Astrocyte (in vitro differentiated cells and primary cell): ENCODE results near the gene HNRNPDL. TPM values are rescaled to one million over a fixed set of nuclear protein-coding genes. Genes with fewer than 3 reads are reported as not detected.

Source experiments
- DNase-seq: peaks from one replicate; pipeline ENCODE4 v3.0.0-alpha.2; 2010; ENCODE audit warnings: low read depth
- FAIRE-seq: peaks from 2 replicates; lab custom pipeline; 2011; peaks lifted over from hg19 to GRCh38; lab: Jason Lieb, UNC
- H2AFZ ChIP-seq: 2 replicates; pipeline ENCODE4 v1.6.0; 2012; ENCODE audit warnings: low read depth, low read length, inconsistent platforms
- H3K27ac ChIP-seq: 2 replicates; pipeline ENCODE4 v1.5.1; 2011; ENCODE audit warnings: low read depth, low read length, inconsistent platforms
- H3K27me3 ChIP-seq: 2 replicates; pipeline ENCODE4 v1.6.0; 2011; ENCODE audit warnings: low read length, inconsistent platforms; ENCODE audit not compliant: insufficient read depth
- H3K36me3 ChIP-seq: 2 replicates; pipeline ENCODE4 v1.5.1; 2011; ENCODE audit warnings: low read length, inconsistent platforms; ENCODE audit not compliant: insufficient read depth
- H3K4me1 ChIP-seq: 2 replicates; pipeline ENCODE4 v1.5.1; 2011; ENCODE audit warnings: low read length, inconsistent platforms; ENCODE audit not compliant: insufficient read depth
- H3K4me2 ChIP-seq: 2 replicates; pipeline ENCODE4 v1.6.0; 2012; ENCODE audit warnings: low read length, inconsistent platforms
- H3K4me3 ChIP-seq: 2 replicates; pipeline ENCODE4 v1.5.1; 2011; ENCODE audit warnings: low read depth, mild to moderate bottlenecking, low read length, inconsistent platforms; ENCODE audit not compliant: insufficient read depth
- H3K79me2 ChIP-seq: 2 replicates; pipeline ENCODE4 v1.6.0; 2012; ENCODE audit warnings: mild to moderate bottlenecking, low read length, inconsistent platforms; ENCODE audit not compliant: insufficient read depth
- H3K9ac ChIP-seq: 2 replicates; pipeline ENCODE4 v1.6.0; 2012; ENCODE audit warnings: mild to moderate bottlenecking, low read length, inconsistent platforms
- H3K9me3 ChIP-seq: 2 replicates; pipeline ENCODE4 v1.5.1; 2012; ENCODE audit warnings: low read depth, mild to moderate bottlenecking, low read length, inconsistent platforms; ENCODE audit not compliant: insufficient read depth
- H4K20me1 ChIP-seq: 2 replicates; pipeline ENCODE4 v1.6.0; 2012; ENCODE audit warnings: low read length, inconsistent platforms; ENCODE audit not compliant: insufficient read depth
- H3K27ac Mint-ChIP-seq: one replicate; pipeline ENCODE4 v1.8.0; 2021; ENCODE audit warnings: mild to moderate bottlenecking, mixed read lengths; ENCODE audit not compliant: unreplicated experiment
- H3K27me3 Mint-ChIP-seq: one replicate; pipeline ENCODE4 v1.8.0; 2021; ENCODE audit warnings: low read depth, mixed read lengths; ENCODE audit not compliant: unreplicated experiment
- H3K36me3 Mint-ChIP-seq: one replicate; pipeline ENCODE4 v1.8.0; 2021; ENCODE audit warnings: low read depth, mixed read lengths; ENCODE audit not compliant: unreplicated experiment
- H3K4me1 Mint-ChIP-seq: one replicate; pipeline ENCODE4 v1.8.0; 2021; ENCODE audit warnings: low read depth, mixed read lengths; ENCODE audit not compliant: unreplicated experiment
- H3K4me3 Mint-ChIP-seq: one replicate; pipeline ENCODE4 v1.8.0; 2021; ENCODE audit warnings: mild to moderate bottlenecking, moderate library complexity, mixed read lengths; ENCODE audit not compliant: unreplicated experiment
- H3K9me3 Mint-ChIP-seq: one replicate; pipeline ENCODE4 v1.8.0; 2021; ENCODE audit warnings: mild to moderate bottlenecking, mixed read lengths; ENCODE audit not compliant: unreplicated experiment
- CTCF ChIP-seq: IDR thresholded peaks from 2 replicates; pipeline ENCODE4 v1.5.1; 2011; ENCODE audit warnings: low read depth, mild to moderate bottlenecking, inconsistent platforms, low read length, moderate library complexity; ENCODE audit not compliant: insufficient read depth
- EZH2 ChIP-seq: IDR thresholded peaks from 2 replicates; pipeline ENCODE4 v1.6.1; 2012; ENCODE audit warnings: mild to moderate bottlenecking, low read length, inconsistent platforms; ENCODE audit not compliant: insufficient read depth
- total RNA-seq: library from RNA; stranded (reverse); gene quantifications from 2 replicates; pipeline ENCODE4 v1.2.1, GENCODE V29; 2021

HNRNPDL gene
- total RNA-seq, 1 donor from 2014 or later: 220 TPM

GRCh38 chr4:82436130-82436529 lies 5.9 kb upstream of the HNRNPDL start:
- no peaks in the 10 kb centered on the region for H3K27me3 Mint-ChIP-seq
- Histone ChIP-seq H4K20me1 (peaks cover 82% of the 10 kb centered on the region), H3K9ac (no peak overlapping the region), H3K27ac (no peak overlapping the region), H3K9me3 (no peaks in the 10 kb centered on the region), H3K79me2 (peaks cover 99% of the 10 kb centered on the region), H3K27me3 (no peaks in the 10 kb centered on the region), H3K4me3 (no peak overlapping the region), H3K4me2 (no peak overlapping the region), H3K4me1 (peaks cover 10% of the 10 kb centered on the region), H2AFZ (no peak overlapping the region), H3K36me3 (no peaks in the 10 kb centered on the region)
- FAIRE-seq (no peak), DNase-seq (no peak)
- no peak overlapping the region for H3K27ac Mint-ChIP-seq
- peaks cover 19% of the 10 kb centered on the region for H3K4me1 Mint-ChIP-seq
- H3K36me3 Mint-ChIP-seq: peaks cover 4% of the 10 kb centered on the region
- TF ChIP-seq EZH2: no peak
- TF ChIP-seq CTCF: no peak
- no peaks in the 10 kb centered on the region for H3K9me3 Mint-ChIP-seq
- no peak overlapping the region for H3K4me3 Mint-ChIP-seq

- Histone ChIP-seq H2AFZ (no peak overlapping the region), H3K79me2 (peaks cover 97% of the 10 kb centered on the region), H4K20me1 (peaks cover 72% of the 10 kb centered on the region), H3K4me3 (no peak overlapping the region), H3K4me2 (no peak overlapping the region), H3K27ac (no peak overlapping the region), H3K9me3 (no peaks in the 10 kb centered on the region), H3K9ac (no peak overlapping the region), H3K27me3 (no peaks in the 10 kb centered on the region), H3K36me3 (no peaks in the 10 kb centered on the region), H3K4me1 (peaks cover 10% of the 10 kb centered on the region)
- TF ChIP-seq EZH2 (no peak), CTCF (no peak)
- FAIRE-seq (no peak), DNase-seq (no peak)
- Mint-ChIP-seq H3K4me3 (no peak overlapping the region), H3K9me3 (no peaks in the 10 kb centered on the region), H3K36me3 (peaks cover 4% of the 10 kb centered on the region), H3K27ac (no peak overlapping the region), H3K4me1 (peaks cover 19% of the 10 kb centered on the region), H3K27me3 (no peaks in the 10 kb centered on the region)
These were observed 4.7 kb upstream of the HNRNPDL start for GRCh38 chr4:82434949-82435348.

GRCh38 chr4:82433791-82434190 lies 3.5 kb upstream of the HNRNPDL start:
- no peak overlapping the region for H3K27ac Mint-ChIP-seq
- H3K27me3 Mint-ChIP-seq: no peaks in the 10 kb centered on the region
- Histone ChIP-seq H3K9me3 (no peaks in the 10 kb centered on the region), H4K20me1 (peaks cover 63% of the 10 kb centered on the region), H3K4me1 (peaks cover 10% of the 10 kb centered on the region), H3K79me2 (peaks cover 94% of the 10 kb centered on the region), H3K9ac (no peak overlapping the region), H3K36me3 (no peaks in the 10 kb centered on the region), H2AFZ (no peak overlapping the region), H3K4me2 (no peak overlapping the region), H3K27me3 (no peaks in the 10 kb centered on the region), H3K4me3 (no peak overlapping the region), H3K27ac (no peak overlapping the region)
- H3K4me1 Mint-ChIP-seq: peaks cover 19% of the 10 kb centered on the region
- no peak for FAIRE-seq
- no peak for DNase-seq
- H3K36me3 Mint-ChIP-seq: peaks cover 2% of the 10 kb centered on the region
- H3K4me3 Mint-ChIP-seq: no peak overlapping the region
- TF ChIP-seq CTCF: no peak
- no peak for TF ChIP-seq EZH2
- H3K9me3 Mint-ChIP-seq: no peaks in the 10 kb centered on the region
